Activated CD4-positive, alpha-beta T cell treated with anti-CD3 and anti-CD28 coated beads for 48 hours (primary cell): ENCODE data around the gene MYO1C.

Experiments
- DNase-seq: peaks from one replicate; pipeline ENCODE4 v3.0.0-alpha.2; 2020

Gene MYO1C

DNA sequence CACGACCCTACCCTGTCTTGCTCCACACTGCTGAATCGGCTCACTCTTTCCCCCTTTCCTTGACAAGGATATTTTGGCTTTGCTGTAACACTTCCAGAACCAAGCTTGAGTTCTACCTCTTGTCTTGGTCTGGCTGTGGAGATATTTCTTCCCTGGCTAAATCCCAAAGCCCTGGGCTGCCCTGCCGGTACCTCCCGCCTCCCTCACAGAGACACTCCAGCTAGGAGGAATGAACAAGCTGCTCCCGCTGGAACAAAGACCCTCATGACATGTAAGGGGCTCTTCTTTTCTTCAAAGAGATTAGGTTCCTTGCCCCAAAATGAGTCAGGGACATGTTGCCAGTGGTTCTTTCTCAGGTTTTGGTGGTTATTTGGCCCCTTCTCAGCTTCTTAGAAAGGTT lies 13.1 kb upstream of the MYO1C start:
- no peak for DNase-seq

DNA sequence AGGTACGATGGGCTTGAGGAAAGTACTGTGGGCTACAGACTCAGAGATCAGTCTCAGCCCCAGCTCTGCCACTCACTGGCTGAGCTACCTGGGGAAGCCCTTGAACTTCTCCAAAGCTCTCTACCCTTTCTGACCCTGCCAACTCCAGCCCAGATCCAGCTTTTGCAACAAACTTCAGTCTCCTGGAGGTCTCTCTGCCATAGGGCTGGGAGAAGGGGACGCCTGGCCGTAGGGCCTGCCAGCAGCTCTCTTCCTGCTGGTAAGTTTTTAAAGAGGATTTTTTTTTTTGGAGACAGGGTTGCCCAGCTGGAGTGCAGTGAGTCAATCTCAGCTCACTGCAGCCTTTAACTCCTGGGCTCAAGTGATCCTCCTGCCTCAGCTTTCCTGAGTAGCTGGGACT lies 12.4 kb upstream of the MYO1C start:
- DNase-seq = no peak

DNA sequence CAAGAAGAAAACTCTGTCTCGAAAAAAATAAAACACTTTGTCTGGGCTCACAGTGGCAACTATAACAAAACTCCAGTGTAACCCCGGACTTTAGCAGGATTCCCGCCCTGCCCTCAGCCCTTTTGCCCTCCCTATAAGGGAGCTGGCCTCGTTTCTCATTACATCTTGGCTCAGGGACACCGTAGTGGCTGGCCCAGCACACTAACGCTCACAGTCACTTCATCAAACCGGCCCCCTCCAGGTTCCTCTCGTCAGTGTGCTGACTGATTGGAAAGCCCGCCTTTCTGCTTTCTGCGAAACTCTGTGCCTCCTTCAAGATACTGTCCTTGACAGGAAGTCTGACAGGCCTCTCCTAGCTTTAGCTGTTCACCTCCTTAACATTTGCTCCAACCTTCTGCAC lies 11.2 kb upstream of the MYO1C start:
- no peak for DNase-seq

DNA sequence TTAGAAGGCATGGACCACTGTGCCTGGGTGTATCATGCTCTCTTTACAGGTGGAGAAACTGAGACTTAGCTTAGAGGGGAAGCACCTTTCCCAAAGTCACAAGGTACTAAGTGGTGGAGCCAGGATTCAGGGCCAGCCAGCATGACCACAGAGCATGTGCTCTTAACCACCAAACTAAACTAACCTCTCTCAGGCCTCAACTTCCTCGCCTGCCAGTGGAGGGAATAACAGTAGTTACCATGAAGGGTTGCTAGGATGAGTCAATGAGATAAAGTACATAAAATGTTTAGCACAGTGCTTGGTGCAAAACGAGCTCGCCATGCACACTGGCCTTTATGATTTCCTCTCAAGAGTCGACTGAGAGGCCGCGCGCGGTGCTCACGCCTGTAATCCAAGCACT lies 6.4 kb upstream of the MYO1C start:
- no peak for DNase-seq

DNA sequence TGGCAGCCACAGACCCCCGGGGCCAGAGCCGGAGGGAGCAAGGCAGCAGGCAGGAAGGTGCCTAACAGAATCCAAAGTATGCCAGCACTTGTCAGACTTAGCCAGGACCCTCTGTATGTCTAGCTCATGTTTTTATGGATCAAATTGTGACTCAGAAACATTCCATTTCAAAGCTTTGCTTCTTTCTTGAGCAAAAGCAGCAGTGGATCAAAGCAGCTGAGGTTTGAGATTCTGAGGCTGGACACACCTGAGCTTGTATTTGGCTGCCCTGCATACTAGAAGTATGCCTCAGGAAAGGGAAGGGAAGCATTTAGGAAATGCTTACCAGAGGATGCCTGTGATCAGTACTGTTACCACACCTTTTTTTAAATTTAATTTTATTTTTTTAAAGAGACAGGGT lies 5.7 kb upstream of the MYO1C start:
- DNase-seq = no peak

DNA sequence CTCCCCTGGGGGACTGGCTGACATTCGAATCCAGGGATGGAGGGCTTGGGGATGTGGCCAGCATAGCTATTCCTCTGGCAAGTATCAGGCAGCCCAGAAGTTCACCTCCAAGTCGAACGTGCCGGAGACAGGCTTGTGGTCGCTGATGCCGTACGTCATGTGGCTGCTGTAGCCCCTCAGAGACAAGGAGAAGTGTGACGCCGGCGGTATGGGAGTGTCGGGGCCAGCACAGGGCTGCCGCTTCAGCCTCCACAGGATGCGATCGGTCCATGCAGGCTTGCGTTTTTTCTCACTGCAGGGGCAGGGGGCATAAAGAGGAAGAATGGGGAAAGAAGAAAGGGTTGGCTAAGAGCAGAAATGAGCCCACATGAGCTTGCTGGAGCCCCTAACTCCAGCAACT lies 5.3 kb upstream of the MYO1C start:
- DNase-seq = no peak

DNA sequence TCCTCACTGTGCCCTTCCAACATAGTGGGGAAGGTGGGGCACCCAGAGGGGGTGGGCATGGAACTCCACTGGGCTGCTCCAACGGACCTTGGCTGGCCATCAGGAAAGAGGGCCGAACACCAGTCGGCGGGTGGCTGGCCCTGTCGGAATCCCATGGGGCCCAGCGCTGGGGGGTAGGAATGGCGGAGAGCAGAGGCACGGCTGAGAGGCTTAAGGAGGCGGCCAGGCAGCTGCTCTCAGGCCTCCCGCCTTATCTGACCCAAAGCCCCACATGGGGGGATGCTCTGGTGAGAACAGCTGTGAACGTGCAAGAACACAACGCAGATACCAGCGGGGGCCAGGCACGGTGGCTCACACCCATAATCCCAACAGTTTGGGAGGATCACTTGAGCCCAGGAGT lies 4.4 kb upstream of the MYO1C start:
- DNase-seq = no peak

DNA sequence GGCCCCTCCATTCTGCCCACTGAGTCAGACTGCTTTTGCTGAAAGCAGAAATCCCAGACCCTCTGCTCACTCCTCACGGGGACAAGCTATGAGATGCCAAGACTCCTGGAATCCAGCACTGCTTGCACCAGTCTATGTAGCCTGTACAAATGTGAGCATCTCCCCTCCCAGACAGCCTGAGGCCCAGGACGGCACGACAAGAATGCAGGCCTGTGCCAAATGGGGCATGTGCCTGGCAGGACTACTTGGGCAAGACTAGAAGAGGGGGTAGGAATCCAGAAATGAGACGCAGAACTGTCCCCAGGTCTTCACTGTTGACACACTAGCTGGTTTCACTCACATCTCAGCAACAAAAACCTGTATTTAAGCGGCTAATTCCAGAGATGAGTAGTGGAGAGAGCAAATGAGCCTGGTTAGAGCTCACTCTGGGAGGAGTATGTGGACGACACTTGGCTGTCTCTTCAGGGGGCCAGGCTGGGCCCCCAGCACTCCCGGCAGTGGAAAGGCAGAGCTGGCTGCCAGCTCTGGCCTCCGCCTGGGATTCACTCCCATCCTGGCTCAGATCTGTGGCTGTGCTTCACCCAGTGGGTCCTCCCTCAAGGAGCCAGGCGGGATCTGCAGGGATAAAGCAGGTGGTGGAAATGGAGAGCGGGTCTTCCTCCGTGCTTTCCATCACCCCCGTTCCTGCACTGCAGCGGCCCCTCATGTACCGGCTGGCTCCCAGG lies 2.9 kb upstream of the MYO1C start:
- no peak for DNase-seq

DNA sequence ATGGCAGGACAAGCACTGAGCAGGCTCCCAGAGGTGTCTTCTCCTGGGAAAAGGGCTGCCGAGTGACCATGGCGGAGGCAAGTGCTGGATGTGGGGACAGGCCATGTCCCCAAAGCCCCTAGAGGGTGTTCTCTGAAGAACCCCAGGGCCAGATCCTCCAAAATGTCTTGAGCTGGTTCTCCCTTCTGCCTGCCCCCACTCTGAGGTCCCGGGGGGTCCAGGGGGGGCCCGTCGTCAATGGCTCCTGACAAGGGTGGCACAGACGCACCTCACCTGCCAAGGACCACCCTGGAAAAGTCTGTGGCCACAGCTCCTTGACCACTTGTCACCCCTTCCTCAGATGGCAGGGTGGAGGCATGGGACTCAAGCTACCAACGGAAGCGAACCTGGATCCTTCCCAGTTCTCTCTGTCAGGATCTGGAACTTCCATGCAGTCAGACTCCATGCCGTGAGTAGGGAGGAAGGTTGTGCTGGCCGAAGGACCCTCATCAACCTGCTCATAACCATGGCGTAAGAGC lies 2.3 kb upstream of the MYO1C start:
- no peak for DNase-seq

DNA sequence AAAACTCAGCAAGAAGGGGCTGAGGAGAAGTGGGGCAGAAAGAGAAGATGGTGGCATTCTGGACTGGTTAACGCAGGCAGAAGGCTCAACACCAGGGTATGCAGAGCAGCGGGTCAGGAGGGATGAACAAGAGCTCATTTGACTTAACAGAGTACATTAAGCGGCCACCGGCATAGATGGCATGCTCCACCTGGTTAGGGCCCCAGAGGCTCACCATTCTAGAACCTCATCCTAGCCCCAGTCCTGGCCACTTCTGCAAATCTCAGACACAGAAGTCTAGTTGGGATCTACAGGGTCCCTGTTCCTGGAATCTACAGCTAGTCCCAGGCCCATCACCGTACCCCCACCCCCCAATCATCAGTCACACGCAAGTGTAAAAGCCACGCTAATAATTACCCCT lies 1.7 kb upstream of the MYO1C start:
- DNase-seq = no peak

DNA sequence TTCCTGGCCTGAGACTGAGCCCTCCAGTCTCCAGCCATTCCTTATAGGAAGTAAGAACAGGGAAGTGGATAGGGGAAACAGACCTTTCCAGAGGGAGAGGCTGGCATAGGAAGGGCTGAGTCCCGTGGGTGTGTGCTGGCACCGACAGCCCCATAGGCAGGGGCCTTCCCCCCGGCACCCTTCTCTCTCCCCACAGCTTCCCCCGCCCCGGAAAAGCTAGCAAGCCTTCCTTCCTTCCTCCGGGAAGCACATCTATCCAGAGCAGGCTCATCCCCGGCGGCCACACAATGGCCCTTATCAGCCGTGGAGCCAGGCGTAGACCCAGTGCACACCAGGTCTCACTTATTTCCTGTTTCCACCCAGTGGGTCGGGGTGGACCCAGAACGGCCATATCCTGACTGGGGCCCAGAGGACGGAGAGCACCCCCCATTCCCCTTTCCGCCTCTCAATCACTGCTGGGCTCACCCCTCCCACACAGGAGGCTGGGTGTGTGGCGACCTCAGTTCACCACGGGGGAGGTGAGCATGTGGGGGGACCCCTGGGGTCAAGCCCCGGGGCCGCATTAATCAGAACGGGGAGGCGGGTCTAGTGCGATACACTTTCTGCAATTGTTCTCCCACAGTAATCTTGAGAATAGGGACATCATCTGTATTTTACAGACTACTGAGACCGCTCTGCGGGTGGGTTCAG lies 950 bp upstream of the MYO1C start:
- DNase-seq = no peak

DNA sequence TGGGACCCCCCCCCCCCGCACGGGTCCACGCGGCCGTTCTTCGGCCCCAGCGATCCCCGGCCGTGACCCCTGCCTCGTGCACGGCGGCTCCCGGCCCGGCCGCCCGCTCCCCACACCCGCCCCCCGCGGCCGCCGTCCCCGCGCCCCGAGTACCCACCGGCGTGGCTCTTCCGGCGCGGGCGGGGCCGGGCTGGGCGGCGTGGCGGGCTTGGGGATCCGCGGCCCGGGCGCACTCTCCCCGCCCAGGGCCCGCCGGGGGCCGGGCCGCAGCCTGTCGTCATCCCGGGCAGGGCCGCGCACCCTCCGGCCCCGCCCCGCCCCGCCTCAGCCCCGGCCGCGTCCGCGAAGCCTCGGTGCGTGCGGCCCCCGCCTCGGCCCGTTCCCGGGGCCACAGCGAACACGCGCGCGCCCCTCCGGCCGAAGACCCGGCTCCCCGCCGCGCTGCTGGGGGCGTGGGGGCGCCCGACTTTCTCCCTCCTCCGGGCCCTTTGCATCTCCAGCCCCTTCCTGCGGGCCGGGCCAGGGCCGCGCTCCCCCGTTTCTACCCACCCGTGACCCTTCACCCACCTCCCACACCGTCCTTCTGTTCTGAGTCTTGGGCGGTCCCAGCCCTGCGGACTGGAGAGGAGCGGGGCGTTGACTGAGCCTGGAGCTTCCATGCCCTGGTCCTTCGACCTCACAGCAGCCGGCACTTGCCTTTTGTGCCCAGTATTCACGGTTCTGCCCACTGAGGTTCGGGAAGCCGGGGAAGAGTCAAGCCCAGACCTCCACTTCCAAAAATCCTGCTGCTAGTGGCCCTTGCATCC lies 840 bp downstream of the MYO1C start:
- peak; percentile 48 for DNase-seq

DNA sequence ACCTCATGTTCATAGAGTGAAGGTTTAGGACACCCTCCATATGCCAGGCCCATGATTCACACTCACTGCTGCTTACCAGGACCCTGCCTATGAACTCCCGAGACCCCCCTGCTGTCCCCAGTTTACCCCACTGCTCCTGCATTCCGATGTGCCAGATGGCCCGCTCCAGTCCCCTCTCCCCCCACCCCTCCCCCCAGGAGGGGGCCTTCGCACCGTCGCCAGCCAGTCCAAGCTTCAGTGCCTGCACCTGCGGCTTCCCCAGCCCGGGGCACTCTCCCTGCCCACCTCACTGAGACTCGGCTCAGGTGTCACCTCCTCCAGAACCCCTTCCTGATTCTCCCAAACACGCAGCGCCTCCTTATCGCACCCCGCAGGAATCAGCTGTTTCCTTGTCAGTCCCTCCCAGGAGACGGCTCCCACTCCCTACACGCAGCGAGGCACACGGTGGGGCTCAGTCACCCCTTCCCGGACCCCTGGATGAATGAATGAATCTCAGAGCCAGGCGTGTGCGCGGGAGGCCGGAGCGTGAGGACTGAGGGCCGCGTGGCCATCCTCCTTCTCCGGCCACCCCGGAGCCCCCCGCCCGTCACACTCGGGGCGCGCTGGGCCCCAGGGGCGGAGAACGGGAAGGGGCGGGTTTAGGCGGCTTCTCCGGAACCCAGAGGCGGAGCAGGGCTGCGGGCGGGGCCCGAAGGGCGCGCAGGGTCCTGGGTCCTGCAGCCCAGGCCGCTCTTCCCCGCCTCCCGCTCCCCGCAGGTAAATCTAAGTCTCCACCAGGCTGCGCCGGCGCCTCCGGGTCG lies 1.6 kb downstream of the MYO1C start:
- DNase-seq = peak; percentile 79

DNA sequence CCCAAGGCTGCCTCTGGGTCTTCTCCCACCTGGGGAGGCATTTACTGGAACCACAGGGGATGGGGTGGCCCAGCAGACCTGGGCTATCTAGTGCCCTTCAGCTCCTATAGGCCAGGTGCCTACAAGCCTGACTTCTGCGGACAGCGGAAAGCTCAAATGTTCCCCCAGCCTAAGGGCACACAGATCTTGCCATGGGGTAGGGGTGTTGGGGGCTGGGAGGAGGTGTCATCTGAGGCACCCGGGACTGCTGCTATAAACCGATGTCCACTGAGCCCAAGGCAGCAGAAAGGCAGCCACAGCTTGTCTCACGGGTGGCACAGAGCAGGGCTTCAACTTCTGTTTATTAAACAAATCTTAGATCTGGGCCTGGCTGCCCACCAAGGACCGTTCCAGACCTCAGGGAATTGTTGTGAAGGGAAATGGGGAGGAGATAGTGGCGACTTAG lies 3.6 kb downstream of the MYO1C start:
- DNase-seq = no peak

DNA sequence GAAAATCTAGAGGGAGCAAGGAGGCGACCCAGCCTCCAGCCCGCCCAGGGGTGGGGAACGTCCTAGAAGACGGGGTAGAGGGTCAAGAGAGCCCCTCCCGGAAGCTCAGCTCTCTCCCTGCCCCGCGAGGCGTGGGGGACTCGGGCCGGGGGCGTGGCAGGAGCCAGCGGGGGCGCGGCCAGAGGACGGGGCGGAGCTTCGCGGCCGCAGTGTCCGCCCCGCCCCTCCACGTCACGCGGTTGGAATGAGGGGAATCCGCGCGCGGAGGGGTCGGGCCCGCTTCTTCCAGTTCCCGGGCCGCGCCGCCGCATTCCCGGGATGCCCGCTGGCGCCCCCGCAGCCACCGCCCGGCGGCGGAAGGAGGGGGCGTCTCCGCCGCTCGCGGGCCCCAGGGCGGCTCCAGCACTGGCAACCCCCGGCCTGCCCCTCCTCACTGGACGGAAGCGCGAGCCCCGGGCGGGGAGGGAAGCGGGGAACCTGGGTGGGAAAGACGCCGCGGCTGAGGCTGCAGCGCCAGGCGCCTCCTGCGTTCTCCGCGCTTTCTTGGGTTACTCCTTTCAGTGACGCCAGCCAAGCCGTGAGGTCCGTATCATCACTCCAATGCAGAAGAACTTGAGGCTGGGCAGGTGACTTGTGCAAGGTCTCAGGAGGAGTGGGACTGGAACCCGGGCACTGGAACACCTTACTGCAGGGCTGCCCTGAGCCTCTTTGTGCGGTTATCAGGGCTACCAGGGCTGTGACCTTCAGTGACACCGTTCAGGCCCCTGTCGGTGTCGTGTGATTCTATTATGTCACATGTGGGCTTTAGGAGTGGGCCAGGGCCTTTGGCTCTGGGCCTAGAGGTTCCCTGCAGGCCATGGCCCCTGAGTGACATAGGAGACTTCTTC lies 4.3 kb downstream of the MYO1C start:
- peak; percentile 71 for DNase-seq

DNA sequence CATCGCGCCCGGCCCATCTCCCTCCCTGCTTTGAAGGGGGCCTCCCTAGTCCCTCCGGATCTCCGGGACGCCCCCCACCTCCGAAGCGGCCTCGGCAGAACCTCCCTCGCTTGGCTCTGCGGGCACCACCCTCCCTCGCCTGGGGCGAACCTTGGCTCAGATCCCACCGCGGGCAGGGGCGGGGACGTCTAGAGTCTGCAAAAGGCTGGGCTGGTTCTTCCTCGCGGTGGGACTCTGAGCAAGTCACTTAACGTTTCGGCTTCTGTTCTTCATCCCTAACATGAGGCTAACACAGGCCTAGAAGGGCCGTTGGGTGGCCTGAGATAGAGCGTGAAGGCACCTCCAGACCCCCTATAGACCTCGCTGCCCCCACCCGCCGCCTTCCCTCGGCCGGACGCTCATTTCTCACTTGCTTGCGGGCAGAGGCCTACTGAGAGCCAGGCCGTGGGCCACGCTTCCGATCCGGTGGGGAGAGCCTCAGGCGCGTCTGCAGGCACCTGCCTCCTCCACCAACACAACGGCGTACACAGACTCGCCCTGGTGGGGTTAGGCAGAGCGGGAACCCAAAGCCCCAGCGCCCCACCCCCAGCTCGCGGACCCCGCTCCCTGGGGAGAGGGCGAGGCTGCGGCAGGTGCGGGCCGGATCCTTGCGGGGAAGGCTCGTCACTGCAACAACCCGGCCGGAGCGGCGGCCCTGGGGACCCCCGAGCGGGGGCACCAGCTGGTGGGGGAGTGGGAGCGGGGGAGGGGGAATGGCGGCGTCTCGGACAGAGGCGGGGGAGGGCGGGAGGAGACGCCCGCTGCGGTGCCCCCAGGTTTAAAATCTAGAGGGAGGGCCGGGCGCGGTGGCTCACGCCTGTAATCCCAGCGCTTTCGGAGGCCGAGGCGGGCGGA lies 5.4 kb downstream of the MYO1C start:
- DNase-seq = peak; percentile 86

DNA sequence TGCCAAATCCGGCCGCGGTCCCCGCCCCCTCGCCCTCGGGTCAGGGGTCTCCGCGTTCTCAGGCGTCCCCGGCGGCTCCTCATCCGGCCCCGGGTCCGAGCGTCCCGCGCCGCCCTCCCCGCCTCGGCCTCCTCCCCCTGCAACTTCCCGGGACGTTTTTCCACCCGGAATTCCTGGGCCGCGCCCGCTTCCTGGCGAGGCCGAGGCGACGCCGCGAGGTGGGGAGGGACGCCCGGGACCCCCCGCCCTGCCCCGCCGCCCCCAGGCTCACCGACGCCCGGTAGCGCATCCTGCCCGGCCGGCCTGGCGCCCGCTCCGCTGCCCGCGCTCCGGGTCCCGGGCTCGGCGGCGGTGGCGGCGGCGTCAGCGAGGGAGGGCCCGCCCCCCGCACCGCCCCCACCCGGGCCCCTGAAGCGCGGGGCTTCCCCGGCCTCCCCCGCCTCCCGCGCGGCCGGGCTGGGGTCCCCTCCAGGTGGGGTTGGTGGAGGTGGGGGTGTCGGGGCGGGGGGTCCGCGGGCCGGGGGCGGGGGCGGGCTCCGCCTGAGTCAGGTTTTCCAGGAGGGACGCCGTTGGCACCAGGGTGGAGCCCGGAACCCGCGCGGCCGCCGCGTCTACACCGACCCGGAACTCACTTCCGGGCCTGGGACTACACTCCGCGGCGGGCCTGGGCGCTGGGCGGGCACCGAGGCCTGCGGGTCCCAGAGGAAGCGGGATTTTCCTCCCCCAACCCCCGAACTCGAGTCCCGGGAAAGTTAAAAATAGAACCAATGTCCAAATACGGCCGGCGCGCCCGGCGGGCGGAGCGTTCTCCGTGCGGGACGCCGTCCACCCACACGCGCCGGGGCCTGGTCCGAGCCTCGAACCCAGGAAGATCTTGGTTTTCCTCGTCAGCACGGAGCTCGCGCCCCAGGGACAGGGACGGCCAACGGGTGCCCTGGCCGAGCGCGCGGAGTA lies 6.8 kb downstream of the MYO1C start:
- DNase-seq = peak; percentile 71

DNA sequence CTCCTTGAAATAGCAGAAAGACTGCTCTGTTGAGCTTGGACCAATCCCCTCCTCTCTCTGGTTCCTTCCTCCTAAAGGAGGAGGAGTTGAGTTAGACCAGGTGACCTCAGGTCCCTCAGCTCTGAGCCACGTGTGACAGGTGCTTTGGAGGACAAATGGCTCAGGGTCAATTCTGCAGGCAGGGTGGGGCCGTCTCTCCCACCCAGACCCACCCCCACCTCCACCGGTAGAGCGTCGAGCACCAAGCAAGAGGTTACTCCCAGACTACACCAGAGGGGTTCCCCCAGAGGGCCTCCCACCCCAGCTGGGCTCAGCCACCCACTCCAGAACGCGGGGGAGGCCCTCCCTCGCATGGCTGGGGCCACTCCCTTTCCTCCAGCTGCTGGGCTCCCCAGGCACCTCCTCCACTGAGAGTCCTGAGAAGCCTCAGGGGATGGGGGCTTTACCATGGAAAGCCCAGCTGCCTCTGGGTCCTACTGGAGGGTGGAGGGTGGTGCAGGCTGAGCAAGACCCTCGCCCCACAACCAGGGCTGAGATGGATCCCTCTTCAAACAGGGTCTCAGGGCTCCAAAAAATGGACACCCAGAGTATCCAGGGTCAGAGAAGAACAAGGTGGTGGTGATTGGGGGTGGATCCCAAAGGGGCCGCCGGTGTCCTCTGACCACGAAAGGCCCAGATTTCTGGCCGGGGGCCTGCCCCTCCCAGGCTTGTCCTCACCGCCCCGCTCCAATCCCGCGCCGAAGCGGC lies 7.6 kb downstream of the MYO1C start:
- peak; percentile 33 for DNase-seq

DNA sequence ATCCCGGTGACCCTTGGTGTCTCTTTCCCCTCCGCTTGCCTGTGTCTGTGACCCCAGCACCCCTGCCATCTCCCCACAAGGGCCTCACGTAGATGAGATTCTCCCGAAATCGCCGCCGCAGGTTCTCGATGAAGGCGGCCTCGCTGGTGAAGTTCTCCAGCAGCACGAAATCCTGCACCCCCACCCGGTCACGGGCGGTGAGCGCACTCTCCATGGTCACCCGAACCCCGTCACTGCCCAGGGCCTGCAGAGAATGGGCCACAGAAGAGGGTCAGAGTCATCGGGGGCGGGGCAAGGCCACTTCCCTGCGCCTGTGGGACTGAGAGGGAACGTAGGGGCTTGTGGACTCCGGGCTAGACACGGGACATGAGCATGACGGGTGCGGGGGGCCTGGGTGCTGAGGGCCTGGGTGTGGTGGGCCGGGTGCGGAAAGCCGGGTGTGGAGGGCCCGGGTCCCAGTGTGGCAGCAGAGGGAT lies 8.4 kb downstream of the MYO1C start:
- DNase-seq = no peak
